ENCODE results near the gene CLN3. TPM values are rescaled to one million over a fixed set of nuclear protein-coding genes. Genes with fewer than 3 reads are reported as not detected.

CLN3 gene
- total and polyA plus RNA-seq, 2 of the 13 experiments (the other 11 are each of a cell fraction or from before 2014, with no cell fraction given) = 23.4 to 46.8 TPM

DNA sequence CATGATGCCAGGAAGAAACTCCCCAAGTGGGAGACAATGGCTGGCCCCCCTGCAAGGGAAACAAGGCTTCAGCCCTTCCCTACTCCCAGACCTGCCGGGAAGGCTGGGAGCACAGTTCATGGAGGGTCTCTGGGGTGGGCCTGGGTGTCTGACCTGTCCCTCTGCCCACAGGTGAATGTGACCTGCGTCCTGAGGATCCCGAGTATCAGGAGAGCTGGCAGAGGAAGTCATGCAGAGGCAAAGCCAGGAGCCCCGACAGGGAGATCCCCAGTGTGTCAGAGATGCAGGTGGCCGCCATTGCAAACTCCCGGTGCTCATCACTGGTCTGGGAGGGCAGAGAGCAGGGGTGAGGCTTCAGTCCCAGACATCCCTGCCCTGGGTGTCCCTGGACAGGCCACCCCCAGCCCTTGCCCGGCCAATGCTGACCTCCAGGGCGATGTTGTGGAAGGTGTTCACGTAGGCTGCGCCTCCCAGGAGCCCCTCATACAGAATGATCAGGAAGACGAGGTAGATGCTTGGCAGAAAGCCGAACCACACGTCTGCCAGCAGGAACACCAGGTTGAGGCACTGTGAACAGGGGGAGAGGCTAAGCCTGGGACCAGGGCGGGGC, 14.5 kb downstream of the CLN3 start:
- FAIRE-seq = no peak
- ATAC-seq = no peak
- WGBS (ENCODE audit: low lambda C conversion rate) = 95% methylated on average over 10 of the region's 14 CpGs

More for the DNA sequence above, 14.5 kb downstream of the CLN3 start:
- Histone ChIP-seq H3K4me2 (ENCODE audit: low read depth, low read length) (no peak overlapping the region), H3K27ac (ENCODE audit: extremely low read length, insufficient read depth, low read length) (no peak overlapping the region), H3K9me3 (ENCODE audit: low read length) (no peaks in the 10 kb centered on the region), H3K36me3 (replicated peaks in 1 of 2; ENCODE audit: control insufficient read depth in 1 of 2, insufficient read depth in 2 of 2, low read length in 2 of 2) (peaks cover 7 to 26% of the 10 kb centered on the region in 2 experiments), H2AFZ (ENCODE audit: low read length) (no peak overlapping the region), H4K20me1 (ENCODE audit: insufficient read depth, low read length) (no peaks in the 10 kb centered on the region), H3K27me3 (ENCODE audit: control insufficient read depth in 1 of 2, insufficient read depth in 2 of 2, low read length in 2 of 2) (no peaks in the 10 kb centered on the region), H3K4me1 (ENCODE audit: insufficient read depth, low read length) (no peaks in the 10 kb centered on the region), H3K4me3 (replicated peaks in 1 of 3; ENCODE audit: insufficient read depth in 1 of 3, low read depth in 2 of 3, low read length in 3 of 3) (no peak overlapping the region), H3K79me2 (ENCODE audit: insufficient read depth, low read length) (no peaks in the 10 kb centered on the region), H3K9ac (ENCODE audit: insufficient read depth, low read depth, low read length) (no peak overlapping the region)
- intact Hi-C loops (cut with micrococcal nuclease; ENCODE audit: unreplicated experiment) = no loop called here
- ChIA-PET POLR2A (no interaction called here), CTCF (ENCODE audit: low intra/inter-chr PET ratio, low total read pairs) (no interaction called here)
- no TSS peak for BruUV-seq (replicated peaks)
- no peak for DNase-seq (ENCODE audit: low spot score)
- in situ Hi-C loops (cut with HindIII; ENCODE audit: extremely low pct_ligation_motif_present, low pct_unique_long_range_greater_than_20kb) = no loop called here
- TF ChIP-seq, protein P1, sequence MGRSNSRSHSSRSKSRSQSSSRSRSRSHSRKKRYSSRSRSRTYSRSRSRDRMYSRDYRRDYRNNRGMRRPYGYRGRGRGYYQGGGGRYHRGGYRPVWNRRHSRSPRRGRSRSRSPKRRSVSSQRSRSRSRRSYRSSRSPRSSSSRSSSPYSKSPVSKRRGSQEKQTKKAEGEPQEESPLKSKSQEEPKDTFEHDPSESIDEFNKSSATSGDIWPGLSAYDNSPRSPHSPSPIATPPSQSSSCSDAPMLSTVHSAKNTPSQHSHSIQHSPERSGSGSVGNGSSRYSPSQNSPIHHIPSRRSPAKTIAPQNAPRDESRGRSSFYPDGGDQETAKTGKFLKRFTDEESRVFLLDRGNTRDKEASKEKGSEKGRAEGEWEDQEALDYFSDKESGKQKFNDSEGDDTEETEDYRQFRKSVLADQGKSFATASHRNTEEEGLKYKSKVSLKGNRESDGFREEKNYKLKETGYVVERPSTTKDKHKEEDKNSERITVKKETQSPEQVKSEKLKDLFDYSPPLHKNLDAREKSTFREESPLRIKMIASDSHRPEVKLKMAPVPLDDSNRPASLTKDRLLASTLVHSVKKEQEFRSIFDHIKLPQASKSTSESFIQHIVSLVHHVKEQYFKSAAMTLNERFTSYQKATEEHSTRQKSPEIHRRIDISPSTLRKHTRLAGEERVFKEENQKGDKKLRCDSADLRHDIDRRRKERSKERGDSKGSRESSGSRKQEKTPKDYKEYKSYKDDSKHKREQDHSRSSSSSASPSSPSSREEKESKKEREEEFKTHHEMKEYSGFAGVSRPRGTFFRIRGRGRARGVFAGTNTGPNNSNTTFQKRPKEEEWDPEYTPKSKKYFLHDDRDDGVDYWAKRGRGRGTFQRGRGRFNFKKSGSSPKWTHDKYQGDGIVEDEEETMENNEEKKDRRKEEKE (IDR thresholded peaks at IDR 0.05) = no peak
- TF ChIP-seq IKZF5 (CRISPR knock-in tag; IDR thresholded peaks at IDR 0.05) (no peak), GATAD1 (CRISPR knock-in tag; IDR thresholded peaks at IDR 0.05) (no peak), MAFG (CRISPR knock-in tag; IDR thresholded peaks at IDR 0.05) (no peak), CHCHD3 (CRISPR knock-in tag; IDR thresholded peaks at IDR 0.05) (no peak), ZNF501 (CRISPR knock-in tag; IDR thresholded peaks at IDR 0.05) (no peak), KDM5B (CRISPR knock-in tag; IDR thresholded peaks at IDR 0.05; ENCODE audit: borderline replicate concordance) (no peak), U2AF1 (optimal IDR thresholded peaks at IDR 0.05; ENCODE audit: low read depth, low read length) (no peak), ZNF446 (CRISPR knock-in tag; IDR thresholded peaks at IDR 0.05) (no peak), ZNF513 (CRISPR knock-in tag; conservative IDR thresholded peaks at IDR 0.05) (no peak), ZNF530 (CRISPR knock-in tag; IDR thresholded peaks at IDR 0.05; ENCODE audit: low read depth) (no peak)
- TF ChIP-seq, protein P2, sequence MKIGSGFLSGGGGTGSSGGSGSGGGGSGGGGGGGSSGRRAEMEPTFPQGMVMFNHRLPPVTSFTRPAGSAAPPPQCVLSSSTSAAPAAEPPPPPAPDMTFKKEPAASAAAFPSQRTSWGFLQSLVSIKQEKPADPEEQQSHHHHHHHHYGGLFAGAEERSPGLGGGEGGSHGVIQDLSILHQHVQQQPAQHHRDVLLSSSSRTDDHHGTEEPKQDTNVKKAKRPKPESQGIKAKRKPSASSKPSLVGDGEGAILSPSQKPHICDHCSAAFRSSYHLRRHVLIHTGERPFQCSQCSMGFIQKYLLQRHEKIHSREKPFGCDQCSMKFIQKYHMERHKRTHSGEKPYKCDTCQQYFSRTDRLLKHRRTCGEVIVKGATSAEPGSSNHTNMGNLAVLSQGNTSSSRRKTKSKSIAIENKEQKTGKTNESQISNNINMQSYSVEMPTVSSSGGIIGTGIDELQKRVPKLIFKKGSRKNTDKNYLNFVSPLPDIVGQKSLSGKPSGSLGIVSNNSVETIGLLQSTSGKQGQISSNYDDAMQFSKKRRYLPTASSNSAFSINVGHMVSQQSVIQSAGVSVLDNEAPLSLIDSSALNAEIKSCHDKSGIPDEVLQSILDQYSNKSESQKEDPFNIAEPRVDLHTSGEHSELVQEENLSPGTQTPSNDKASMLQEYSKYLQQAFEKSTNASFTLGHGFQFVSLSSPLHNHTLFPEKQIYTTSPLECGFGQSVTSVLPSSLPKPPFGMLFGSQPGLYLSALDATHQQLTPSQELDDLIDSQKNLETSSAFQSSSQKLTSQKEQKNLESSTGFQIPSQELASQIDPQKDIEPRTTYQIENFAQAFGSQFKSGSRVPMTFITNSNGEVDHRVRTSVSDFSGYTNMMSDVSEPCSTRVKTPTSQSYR (CRISPR knock-in tag; IDR thresholded peaks at IDR 0.05; ENCODE audit: borderline replicate concordance) = no peak

All from HepG2 (cell line).